GM21529 (cell line): ENCODE results near the gene SLC2A6.
A peak's percentile ranks its signal among the peaks of the same experiment; 100 is the strongest.

Source experiments
- ATAC-seq: cut with Tn5 transposase; IDR thresholded peaks from one replicate; pipeline ENCODE4 v1.9.1; 2021; ENCODE audit not compliant: unreplicated experiment

Gene SLC2A6

GRCh38 chr9:133477992-133478850 lies 678 bp downstream of the SLC2A6 start:
- ATAC-seq = peak; percentile 50

- no peak for ATAC-seq
Measured at GRCh38 chr9:133477461-133477860, 1.4 kb downstream of the SLC2A6 start.

GRCh38 chr9:133476941-133477340 lies 2.0 kb downstream of the SLC2A6 start:
- no peak for ATAC-seq

- no peak for ATAC-seq
Measured at GRCh38 chr9:133476036-133476931, 2.6 kb downstream of the SLC2A6 start.

GRCh38 chr9:133475292-133476012 lies 3.4 kb downstream of the SLC2A6 start:
- ATAC-seq = no peak

GRCh38 chr9:133474853-133475252 lies 4.0 kb downstream of the SLC2A6 start:
- ATAC-seq = no peak

GRCh38 chr9:133474215-133474614 lies 4.7 kb downstream of the SLC2A6 start:
- ATAC-seq = no peak

- ATAC-seq = no peak
Measured at GRCh38 chr9:133473743-133474142, 5.2 kb downstream of the SLC2A6 start.

GRCh38 chr9:133472753-133473378 lies 6.0 kb downstream of the SLC2A6 start:
- no peak for ATAC-seq

GRCh38 chr9:133472277-133472645 lies 6.6 kb downstream of the SLC2A6 start:
- ATAC-seq = no peak

- ATAC-seq = no peak
Measured at GRCh38 chr9:133471551-133472276, 7.2 kb downstream of the SLC2A6 start.

- ATAC-seq = no peak
Measured at GRCh38 chr9:133470988-133471387, 7.9 kb downstream of the SLC2A6 start.

- no peak for ATAC-seq
Measured at GRCh38 chr9:133470427-133470924, 8.4 kb downstream of the SLC2A6 start.

- ATAC-seq = no peak
Measured at GRCh38 chr9:133468777-133469421, 10.0 kb downstream of the SLC2A6 start.

GRCh38 chr9:133468374-133468773 lies 10.5 kb downstream of the SLC2A6 start:
- no peak for ATAC-seq

- no peak for ATAC-seq
Measured at GRCh38 chr9:133467101-133467500, 11.8 kb downstream of the SLC2A6 start.

GRCh38 chr9:133465984-133466383 lies 12.9 kb downstream of the SLC2A6 start:
- no peak for ATAC-seq

- ATAC-seq = no peak
Measured at GRCh38 chr9:133464638-133465037, 14.3 kb downstream of the SLC2A6 start.

GRCh38 chr9:133463864-133464615 lies 14.9 kb downstream of the SLC2A6 start:
- no peak for ATAC-seq
